Midbrain (tissue), 1 donor: ENCODE measurements around the gene UNCX.

Source experiments
- DNase-seq: peaks from one replicate; lab custom pipeline; 2025; lab: John Stamatoyannopoulos, UW

The UNCX gene

DNA sequence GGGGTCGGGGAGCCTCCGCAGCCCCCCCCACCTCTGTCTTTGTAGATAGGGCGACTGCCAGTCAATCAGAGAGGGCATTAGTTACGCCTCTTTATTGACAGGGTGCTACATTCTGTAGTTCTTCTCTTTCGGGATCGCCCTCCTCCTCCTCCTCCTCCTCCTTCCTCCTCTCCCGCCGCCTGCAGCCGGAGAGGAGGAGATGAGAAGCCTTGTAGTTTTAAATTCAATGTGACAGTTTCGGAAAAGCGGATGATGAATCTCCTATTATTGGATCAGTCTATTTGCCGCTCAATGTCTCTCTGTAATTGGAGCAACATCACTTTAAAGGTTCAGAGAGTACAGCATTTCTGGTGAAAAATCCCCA is 587 bp upstream of the UNCX start:
- DNase-seq = no peak

DNA sequence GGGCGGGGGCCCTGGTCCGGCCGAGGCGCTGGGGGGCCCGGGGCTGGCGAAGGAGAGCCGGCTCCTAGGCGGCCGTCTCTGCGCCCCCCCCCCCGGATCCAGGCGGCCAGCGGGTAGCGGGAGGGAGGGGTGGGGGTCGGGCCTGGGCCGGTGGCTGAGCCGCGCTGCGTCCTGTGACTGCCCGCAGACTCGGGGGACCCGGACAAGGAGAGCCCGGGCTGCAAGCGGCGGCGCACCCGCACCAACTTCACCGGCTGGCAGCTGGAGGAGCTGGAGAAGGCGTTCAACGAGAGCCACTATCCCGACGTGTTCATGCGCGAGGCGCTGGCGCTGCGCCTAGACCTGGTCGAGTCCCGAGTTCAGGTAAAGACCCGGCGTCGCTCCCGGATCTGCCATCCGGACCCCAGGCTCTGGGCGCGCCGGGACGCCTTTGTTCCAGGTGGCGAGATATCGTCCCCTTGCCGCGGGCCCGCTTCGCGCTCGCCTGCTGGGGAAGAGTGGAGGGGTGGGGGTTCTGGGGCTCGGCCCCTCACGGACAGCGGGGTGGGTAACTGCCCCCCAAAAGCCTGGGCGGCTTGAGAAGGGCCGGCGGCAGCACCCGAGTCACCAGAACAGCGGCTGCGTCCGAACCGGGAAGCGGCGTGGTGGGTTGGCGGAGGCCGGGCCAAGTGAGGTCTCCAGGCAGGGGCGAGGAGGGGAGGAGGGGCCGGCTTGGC is 819 bp downstream of the UNCX start:
- no peak for DNase-seq

DNA sequence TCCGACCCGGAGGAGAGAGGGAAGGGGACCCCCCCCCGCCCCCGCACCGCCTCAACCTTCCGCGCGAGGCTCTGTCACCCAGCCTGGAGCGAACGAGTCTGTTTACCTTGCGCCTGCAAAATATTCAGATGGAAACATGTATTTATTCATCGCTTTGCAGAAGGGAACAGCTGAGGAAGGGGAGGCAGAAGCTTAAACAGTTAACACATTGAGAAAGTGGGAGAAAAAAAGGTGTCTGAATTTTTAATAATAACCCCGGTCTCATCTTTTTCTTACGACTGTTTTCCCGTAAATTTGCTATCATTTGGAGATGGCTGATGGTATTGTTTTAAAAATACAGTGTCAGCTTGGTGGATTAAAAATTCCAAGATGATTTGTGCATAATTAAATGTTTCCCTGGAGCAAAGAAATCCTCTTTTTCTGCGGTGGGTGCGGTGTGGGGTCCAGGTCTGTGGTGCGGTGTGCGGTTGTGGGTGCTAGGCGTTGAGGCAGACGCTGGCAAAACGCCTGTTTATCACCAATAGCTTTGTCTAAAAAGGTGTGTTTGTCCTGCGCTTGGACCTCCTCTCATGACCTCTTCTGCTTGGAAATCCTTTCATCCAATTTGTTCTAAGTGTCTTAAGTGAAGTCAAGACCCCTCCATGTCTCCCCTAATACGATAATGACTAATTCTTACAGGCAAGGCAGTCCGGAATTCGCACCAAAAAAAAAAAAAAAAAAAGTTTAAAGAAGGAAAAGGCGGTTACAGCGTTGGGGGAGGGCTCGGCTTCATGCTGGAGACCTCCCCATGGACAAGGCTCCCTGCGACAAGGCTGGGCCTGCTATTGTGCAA is 1.6 kb downstream of the UNCX start:
- DNase-seq = no peak

DNA sequence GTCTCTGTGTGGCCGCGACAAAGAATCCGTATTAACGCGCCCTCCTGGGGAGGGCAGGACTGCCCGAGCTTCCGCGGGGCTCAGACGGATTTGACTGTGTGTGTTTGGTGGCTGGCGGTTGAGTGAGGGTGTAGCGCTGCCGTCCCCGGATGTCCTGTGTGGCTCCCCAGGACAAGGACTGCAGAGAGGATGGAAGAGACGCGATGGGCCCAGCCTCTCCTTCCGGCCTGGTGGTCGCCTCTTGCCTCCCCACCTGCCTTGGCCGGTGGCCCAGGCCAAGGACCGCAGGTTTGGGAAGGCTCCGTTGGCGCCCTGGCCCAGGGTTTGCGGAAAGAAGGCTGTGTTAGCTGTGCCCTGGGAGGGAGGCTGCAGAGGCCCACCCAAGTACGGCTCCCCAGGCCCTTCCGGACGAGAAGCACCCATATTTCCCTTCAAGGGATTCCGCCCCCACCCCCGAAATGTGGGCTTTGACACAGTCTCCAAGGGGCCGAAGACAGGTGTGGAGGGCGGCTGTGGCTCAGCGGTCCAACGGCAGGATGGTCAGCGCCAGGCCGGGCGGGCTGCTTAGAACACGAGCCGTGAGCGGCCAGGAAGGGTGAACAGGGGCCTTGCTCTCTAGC is 2.3 kb downstream of the UNCX start:
- no peak for DNase-seq

DNA sequence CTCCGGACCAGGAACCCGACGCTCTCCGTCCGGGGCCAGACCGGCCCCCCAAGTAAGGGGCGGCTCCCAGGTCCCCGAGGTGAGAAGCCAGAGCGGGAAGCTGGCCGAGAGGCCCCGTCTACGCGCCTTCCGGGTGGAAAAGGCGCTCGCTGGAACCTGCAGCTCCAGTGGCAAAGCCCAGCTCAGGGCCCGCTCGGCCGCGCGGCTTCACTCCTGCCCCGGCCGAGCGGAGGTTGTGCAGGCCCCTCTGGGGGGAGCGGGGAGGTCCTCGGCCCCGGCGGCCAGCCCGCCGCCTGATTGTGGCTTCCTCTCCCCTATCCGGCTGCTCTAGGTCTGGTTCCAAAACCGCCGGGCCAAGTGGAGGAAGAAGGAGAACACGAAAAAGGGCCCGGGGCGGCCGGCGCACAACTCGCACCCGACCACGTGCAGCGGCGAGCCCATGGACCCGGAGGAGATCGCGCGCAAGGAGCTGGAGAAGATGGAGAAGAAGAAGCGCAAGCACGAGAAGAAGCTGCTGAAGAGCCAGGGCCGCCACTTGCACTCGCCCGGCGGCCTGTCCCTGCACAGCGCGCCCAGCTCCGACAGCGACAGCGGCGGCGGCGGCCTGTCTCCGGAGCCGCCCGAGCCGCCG is 2.9 kb downstream of the UNCX start:
- DNase-seq = no peak

DNA sequence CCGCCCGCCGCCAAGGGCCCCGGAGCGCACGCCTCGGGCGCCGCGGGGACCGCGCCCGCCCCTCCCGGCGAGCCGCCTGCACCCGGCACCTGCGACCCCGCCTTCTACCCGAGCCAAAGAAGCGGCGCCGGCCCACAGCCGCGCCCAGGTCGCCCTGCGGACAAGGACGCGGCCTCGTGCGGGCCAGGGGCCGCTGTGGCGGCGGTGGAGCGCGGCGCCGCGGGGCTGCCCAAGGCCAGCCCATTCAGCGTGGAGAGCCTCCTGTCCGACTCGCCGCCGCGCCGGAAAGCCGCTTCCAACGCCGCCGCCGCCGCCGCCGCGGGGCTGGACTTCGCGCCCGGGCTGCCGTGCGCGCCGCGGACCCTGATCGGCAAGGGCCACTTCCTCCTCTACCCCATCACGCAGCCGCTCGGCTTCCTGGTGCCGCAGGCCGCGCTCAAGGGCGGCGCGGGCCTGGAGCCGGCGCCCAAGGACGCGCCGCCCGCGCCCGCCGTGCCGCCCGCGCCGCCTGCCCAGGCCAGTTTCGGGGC is 3.5 kb downstream of the UNCX start:
- DNase-seq = no peak

DNA sequence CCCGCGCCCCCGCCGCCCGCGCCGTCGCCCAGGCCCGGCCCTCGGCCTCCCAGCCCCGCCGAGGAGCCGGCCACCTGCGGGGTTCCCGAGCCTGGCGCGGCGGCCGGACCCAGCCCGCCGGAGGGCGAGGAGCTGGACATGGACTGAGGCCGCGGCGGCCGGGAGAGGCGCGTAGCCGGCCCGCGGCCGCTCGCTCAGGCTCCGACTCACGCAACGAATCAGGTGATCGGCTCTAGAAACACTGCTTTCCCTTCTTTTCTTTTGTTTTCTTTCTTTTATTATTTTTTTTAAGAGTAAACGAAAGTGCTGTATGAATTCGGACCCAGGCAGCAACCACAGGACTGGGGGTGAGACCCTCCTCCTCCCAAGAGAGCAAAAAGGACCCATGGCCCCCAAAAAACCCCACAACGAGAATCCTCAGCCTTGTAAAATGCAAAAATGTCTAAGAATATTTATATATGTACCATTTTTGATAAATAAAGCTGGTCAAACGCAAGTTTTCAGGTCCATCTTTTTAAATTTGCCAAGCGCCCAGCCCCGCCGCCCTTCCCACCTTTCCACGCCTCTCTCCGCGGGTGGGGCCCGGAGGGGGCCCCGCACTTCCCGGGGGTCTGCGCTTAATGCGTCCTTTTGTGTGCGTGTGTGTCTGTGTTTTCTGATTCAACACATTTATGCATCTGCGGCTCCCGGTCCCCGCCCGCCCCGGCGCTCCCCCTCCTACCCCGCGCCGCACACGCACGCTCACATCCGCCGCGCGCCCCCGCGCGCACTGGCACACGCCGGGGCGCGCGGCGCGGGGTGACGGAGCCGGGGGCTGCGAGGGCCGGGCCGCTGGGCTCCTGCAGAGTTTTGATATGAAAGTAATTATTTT is 4.4 kb downstream of the UNCX start:
- DNase-seq = no peak

DNA sequence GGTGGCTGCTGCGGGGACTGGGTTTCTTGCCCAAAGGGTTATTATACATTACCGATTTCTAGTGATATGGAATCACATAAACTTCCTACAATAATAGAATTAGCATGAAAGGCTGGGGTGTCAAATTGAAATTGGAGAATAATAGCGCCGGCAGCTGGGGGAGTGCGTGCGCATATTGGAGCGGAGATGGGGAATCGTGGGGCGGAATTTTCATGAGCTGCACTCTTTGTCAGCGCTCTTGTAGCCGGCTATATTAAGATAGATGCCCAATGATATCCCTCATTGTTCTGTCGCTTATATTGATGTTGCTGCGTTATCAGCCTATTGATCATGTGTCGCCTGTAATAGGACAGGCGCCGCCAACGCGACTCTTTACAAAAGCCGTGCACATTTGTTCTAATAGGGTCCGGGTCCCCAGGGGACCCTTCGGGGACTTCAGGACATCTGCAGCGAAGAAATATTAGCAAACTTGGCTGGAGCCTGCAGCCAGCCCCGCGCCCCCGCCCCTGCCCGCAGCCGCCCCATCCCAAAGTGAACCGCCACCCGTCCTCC is 5.1 kb downstream of the UNCX start:
- no peak for DNase-seq

DNA sequence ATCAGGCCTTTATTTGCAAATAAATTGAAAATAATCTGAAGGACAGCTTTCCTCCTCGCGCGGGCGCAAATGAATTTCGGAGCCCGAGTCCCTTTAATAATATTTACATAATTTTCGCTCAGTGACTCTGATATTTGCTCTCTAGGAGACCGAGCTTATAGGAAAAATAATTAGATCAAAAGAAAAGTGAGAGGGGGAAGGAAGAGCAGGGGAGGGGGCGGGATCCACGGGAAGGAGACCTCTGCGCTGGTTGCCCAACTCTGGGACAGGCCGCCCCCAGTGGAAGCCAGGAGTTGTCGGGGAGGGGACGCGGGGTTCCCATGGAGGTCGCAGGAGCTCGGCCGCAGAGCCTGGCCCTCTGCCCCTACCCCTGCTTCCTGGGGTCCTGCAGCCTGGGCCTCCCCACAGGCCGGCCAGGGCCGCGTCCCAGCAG is 5.8 kb downstream of the UNCX start:
- no peak for DNase-seq

DNA sequence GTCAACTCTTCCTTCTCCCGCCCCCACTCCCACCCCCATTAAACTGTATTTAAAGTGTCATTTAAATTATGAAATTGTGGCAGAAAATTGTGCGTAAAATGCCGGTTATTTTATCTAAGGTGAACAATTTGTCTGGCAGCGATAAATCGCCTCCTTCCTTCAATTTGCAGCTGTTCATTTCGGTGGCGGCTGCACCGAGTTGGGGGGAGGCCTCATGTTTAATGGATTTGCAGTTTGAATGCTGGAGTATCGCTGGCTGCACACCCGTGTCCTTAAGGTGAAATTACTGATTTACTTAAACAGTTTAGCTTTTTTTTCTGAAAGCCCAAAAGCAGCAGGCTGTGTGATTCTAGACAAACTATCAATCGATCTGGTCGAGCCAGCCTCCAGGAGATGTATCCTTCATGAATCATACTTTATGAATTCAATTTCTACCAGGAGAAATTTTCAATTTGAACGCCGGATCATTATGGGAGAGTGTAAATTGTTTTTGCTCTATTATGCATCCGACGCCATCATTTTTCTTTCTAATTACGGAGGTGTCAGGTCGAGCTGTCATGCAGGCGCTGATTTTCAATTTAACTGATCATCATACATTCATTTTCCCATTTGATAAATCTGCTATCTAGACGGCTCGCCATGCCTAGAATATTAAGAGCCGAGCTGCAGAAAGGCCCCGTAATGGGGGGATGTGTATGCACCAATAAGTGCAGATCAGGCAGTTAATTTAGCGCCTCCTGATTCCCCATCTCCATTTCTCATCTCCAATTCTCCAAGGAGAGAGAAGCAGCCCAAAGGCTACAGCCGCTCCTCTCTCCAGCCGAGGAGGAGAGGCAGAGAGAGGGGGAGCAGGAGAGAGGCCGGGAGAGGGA is 6.5 kb downstream of the UNCX start:
- no peak for DNase-seq

DNA sequence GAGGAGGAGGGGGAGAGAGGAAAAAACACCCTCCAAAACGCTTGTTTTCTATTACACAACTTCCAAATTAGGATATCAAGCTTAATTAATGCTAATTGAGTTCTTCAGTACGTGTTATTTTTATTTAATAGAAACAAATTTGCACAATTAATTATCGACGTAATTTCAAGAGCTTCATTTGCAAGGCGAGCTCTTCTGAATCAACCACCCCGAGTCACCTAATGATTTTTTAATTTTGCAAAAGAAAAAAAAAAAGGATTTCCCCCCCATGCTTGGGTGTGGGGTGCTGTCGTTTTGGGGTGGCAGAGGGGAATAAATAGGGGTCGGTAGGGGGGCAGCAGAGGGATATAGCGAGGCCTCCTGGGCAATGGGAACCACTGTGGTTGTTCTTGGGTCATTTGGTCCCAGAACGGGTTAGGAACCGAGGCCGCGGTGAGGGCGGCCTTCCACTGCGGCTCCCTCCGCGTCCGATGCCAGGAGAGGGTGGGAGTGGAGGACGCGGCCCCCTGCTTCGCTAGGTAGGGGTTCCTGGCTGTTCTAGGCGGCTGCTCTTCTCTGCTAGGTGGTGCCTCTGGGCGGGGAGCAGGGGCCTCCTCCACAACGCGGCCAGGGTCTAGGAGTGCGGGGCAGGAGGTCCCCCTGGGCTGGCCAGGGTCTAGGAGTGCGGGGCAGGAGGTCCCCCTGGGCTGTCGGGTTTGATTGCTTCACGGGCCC is 7.3 kb downstream of the UNCX start:
- no peak for DNase-seq

DNA sequence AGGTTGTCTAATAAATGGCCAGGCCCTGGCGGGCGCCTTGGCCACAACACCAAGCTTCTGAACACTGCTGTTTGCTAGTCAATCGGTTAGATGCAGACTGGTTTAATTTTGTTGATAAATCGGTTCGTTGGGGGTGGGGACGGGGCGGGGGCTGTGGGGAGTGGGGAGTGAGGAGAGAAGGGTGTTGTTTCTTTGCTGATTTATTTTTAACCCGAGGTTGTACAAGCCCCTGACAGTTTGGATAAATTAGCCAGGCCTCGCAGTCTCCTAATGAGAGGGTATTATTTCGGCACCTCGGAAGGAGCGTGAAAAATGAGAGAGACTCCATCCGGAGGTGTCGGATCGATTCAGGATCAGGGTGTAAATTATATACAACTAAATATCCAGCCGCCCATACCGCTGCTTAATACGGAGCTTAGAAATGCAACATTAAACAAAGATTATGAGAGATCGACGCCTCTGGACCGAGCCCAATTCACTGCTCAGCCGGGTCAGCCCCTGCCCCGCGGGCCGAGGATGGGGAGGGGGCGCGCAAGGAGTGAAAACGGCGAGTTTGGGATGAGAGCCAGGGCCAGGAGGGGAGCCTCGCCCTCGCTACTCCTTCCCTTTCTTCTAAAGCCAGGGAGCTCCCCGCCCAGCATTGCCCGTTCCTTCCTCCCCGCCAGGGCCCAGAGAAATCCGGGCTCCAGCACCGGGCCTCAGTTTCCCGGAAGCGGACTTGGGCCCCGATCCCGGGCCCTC is 8.0 kb downstream of the UNCX start:
- no peak for DNase-seq

DNA sequence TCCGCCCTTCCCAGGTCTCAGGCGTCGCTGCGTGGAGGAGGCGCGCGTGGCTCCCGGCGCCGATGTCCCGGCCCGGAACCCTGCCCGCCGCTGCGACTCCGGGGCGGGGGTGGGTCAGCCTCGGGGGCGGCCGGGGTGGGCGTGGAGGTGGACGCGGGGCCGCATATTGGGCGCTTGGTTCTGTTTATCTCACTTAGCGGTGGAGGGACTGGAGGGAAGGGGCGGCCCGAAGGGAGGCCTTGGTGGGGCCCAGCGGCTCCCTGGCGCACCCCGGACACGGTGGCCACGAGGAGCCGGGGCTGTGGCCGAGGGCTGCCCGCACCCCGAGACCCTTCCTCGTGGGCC is 8.6 kb downstream of the UNCX start:
- DNase-seq = no peak

DNA sequence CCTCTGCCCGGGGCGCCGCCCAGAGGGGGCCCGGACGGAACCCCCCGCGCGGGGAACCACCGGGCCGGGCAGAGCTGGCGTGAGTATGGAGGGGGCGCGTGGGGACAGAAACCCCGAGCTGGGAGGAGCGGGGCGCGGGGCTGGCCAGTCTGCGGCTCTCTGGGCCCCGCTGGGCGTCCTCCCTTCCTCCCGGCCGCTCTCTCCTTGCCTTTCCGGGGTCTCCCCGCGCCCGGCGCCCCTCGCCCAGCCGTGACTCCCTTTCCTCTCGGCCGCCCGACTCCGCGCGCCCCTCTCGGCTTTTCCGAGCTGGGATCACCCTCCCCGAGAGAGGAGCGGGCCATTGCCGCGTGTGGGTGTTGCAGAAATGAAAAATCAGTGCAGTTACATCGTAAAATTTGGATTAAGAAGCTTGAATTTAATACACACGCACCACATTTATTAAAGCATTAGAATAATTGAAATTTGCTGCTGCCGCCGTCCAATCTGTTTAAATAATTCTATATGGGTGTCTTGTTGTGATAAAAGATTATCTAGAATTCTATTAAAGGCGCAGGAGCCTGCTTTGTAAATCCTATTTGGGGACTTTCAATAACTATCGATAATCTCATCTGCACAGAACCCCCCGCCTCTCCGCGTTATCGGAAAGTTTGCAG is 9.1 kb downstream of the UNCX start:
- no peak for DNase-seq

DNA sequence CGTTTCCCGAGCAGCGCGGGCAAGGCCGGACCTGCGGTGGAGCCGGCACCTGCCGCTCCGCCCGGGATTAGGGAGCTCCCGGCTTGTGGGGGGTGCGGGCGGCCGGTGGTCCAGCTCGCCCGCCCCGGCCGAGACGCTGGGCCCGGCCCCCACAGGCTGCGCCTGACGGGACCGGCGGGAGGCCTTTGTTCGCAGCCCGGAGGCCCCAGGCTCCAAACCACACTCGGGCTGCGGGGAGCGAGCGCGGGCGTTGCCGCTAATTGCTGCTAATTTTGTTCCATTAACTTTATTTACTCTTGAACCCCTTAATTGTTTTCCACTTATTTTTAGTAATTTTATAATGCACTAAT is 9.6 kb downstream of the UNCX start:
- DNase-seq = no peak

DNA sequence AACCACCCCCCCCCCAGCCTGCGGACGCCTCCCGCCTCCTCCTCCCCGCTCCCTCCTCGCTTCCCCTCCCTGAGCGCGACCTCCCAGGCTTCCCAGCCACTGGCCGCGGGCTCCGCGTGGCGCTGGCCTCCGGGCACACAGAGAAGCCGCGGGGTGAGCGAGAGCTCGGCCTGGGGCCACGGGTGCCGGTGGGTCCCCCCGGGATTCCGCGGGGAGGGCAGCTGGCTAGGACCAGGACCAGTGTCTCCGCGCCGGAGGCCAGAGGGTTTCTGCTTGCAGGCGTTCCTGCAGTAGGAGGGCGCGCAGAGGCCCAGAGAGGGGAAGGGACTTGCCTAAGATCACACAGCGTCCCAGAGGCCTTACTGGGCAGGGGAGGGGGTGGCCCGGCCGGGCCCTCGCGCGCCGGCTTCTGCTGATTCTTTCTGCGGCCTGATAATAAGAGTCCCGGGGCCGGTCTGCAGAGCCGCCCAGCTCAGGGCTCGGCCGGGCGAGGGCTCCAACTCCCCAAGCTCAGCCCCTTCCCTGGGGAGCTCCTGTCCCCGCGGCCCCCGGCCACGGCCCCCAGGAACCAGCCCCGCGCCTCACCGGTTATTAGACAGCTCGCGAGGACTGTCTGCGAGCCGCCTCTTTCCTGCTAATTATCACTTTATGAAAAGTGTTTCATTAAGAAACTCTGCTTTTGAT is 10.1 kb downstream of the UNCX start:
- DNase-seq = no peak

DNA sequence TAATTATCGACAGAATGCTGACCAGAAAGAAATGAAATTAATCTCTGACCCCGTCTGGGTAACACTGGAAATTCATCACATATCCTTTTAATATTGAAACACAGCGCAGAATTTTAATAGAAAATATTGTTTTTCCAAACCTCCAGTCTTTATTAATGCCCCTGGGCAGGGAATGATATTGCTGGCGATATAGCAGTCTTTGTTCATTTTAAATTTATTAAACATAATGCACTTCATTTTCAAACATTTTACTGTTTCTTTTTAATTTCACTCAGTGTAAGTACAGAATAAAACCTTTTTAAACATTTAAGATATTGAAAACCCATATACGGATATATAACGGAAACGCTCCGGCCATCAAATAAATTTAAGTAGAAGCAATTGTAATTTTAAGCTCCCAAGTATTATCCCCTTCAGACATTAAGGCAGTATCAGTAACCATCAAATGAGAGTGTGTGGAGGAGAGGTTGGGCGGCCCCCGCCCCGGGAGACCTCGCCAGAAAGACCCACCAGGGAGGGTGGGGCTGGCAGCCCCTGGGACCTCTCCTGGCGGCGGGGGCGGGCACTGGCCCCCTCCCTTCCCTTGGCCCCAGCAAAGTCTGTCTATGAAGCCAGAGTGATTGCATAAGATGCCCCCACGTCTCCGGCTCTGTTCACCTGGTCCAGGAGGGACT is 10.8 kb downstream of the UNCX start:
- no peak for DNase-seq
